Keratinocyte (primary cell): Measurements from ENCODE around the gene STMN3. TPM values are rescaled to one million over a fixed set of nuclear protein-coding genes. Genes with fewer than 3 reads are reported as not detected.

Experiments used
- DNase-seq: peaks from one replicate; pipeline ENCODE4 v3.0.0-alpha.2; 2011; ENCODE audit warnings: low read depth, missing footprints, low spot score
- FAIRE-seq: peaks from 2 replicates; lab custom pipeline; 2011; peaks lifted over from hg19 to GRCh38; lab: Jason Lieb, UNC
- H2AFZ ChIP-seq: 2 replicates; pipeline ENCODE4 v1.6.0; 2012; ENCODE audit warnings: low read length, control low read depth, inconsistent platforms; ENCODE audit not compliant: control insufficient read depth
- H3K27ac ChIP-seq: 2 replicates; pipeline ENCODE4 v1.5.1; 2011; ENCODE audit warnings: low read length; ENCODE audit not compliant: control insufficient read depth, insufficient read depth
- H3K27me3 ChIP-seq: 3 replicates; pipeline ENCODE4 v1.6.0; 2011; ENCODE audit warnings: low read length; ENCODE audit not compliant: control insufficient read depth, insufficient read depth; ENCODE audit errors: extremely low read depth
- H3K36me3 ChIP-seq, 2 experiments: 2 replicates in 1 of 2; 3 replicates in 1 of 2; pipeline ENCODE4 v1.5.1; 2011; ENCODE audit warnings: low read length in 2 of 2, mild to moderate bottlenecking in 1 of 2; ENCODE audit not compliant: control insufficient read depth in 2 of 2, insufficient read depth in 2 of 2; ENCODE audit errors: extremely low read depth in 1 of 2
- H3K4me1 ChIP-seq: 3 replicates; pipeline ENCODE4 v1.5.1; 2011; ENCODE audit warnings: low read length; ENCODE audit not compliant: control insufficient read depth, insufficient read depth; ENCODE audit errors: extremely low read depth
- H3K4me2 ChIP-seq: 3 replicates; pipeline ENCODE4 v1.6.0; 2011; ENCODE audit warnings: low read depth, low read length; ENCODE audit not compliant: control insufficient read depth, insufficient read depth; ENCODE audit errors: extremely low read depth
- H3K4me3 ChIP-seq, 3 experiments: fragments of 200-600 bp in 1 of 3; sonication (generic) in 1 of 3; 2 replicates in 2 of 3; 3 replicates in 1 of 3; pipeline ENCODE4 v1.5.1; 2011 to 2016; ENCODE audit warnings: low read length in 3 of 3, mild to moderate bottlenecking in 3 of 3, control low read depth in 2 of 3, inconsistent platforms in 1 of 3, low read depth in 1 of 3, mixed read lengths in 1 of 3, mixed run types in 1 of 3, moderate library complexity in 1 of 3; ENCODE audit not compliant: control insufficient read depth in 2 of 3, insufficient read depth in 2 of 3; ENCODE audit errors: extremely low read depth in 1 of 3
- H3K79me2 ChIP-seq: 2 replicates; pipeline ENCODE4 v1.6.0; 2012; ENCODE audit warnings: low read length; ENCODE audit not compliant: control insufficient read depth, insufficient read depth
- H3K9ac ChIP-seq: 3 replicates; pipeline ENCODE4 v1.6.0; 2011; ENCODE audit warnings: low read length; ENCODE audit not compliant: control insufficient read depth, insufficient read depth; ENCODE audit errors: extremely low read depth
- H3K9me1 ChIP-seq: 3 replicates; pipeline ENCODE4 v1.6.0; 2011; ENCODE audit warnings: low read length; ENCODE audit not compliant: control insufficient read depth, insufficient read depth; ENCODE audit errors: extremely low read depth
- H3K9me3 ChIP-seq: 2 replicates; pipeline ENCODE4 v1.5.1; 2012; ENCODE audit warnings: low read depth, low read length; ENCODE audit not compliant: control insufficient read depth
- H4K20me1 ChIP-seq: 3 replicates; pipeline ENCODE4 v1.6.0; 2011; ENCODE audit warnings: low read length; ENCODE audit not compliant: control insufficient read depth, insufficient read depth; ENCODE audit errors: extremely low read depth
- CTCF ChIP-seq, 3 experiments: IDR thresholded peaks in 1 of 3; conservative IDR thresholded peaks in 1 of 3; optimal IDR thresholded peaks in 1 of 3; 2 replicates in 2 of 3; 3 replicates in 1 of 3; pipeline versions ENCODE3 to v1.5.1; 2011; ENCODE audit warnings: low read length in 3 of 3, mild to moderate bottlenecking in 3 of 3, moderate library complexity in 2 of 3, control low read depth in 1 of 3, inconsistent platforms in 1 of 3; ENCODE audit not compliant: insufficient read depth in 2 of 3; ENCODE audit errors: extremely low read depth in 1 of 3
- EZH2 ChIP-seq: IDR thresholded peaks from one replicate; pipeline ENCODE4 v1.6.1; 2012; ENCODE audit warnings: inconsistent platforms, mild to moderate bottlenecking, low read length, moderate library complexity
- dilution Hi-C: fragments of 300-500 bp; cut with MboI; formaldehyde crosslinking; loops from one replicate; pipeline ENCODE4 v1.7.0; 2020; ENCODE audit warnings: low sequenced_read_pairs; ENCODE audit not compliant: extremely low pct_ligation_motif_present
- polyA plus RNA-seq, 5 experiments: library from polyadenylated mRNA; depleted of rRNA in 3 of 5; stranded (reverse) in 3 of 5; stranded (forward) in 1 of 5; unstranded in 1 of 5; fragments of >200 nt; gene quantifications; 1 replicate in 1 of 5; 2 replicates in 3 of 5; 3 replicates in 1 of 5; pipeline versions ENCODE4 v1.2.1 to v1.2.3, GENCODE V29; 2011 to 2012; ENCODE audit warnings: missing spikeins in 2 of 5, low read depth in 1 of 5, low replicate concordance in 1 of 5

STMN3 gene
- polyA plus RNA-seq, 1 donor (not counting 4 experiments of a cell fraction or from before 2014, with no cell fraction given), result 12.0 TPM

- H3K9ac ChIP-seq, result no peak overlapping the region
- DNase-seq (no peak), FAIRE-seq (no peak)
- TF ChIP-seq EZH2, result no peak
- TF ChIP-seq CTCF (optimal IDR thresholded peaks at IDR 0.05 in 1 of 3, IDR thresholded peaks at IDR 0.05 in 1 of 3, conservative IDR thresholded peaks at IDR 0.05 in 1 of 3; ENCODE audit: extremely low read depth in 1 of 3, insufficient read depth in 2 of 3, low read length in 3 of 3), result no peak
- no peaks in the 10 kb centered on the region for H3K9me3 ChIP-seq
- no peaks in the 10 kb centered on the region for H3K36me3 ChIP-seq
- H3K4me2 ChIP-seq, result no peak overlapping the region
- no peak overlapping the region for H3K4me3 ChIP-seq
- dilution Hi-C loops, result no loop called here
- H2AFZ ChIP-seq, result no peak overlapping the region
- no peak overlapping the region for H3K27ac ChIP-seq
- H4K20me1 ChIP-seq, result no peaks in the 10 kb centered on the region
- H3K27me3 ChIP-seq, result no peaks in the 10 kb centered on the region
- H3K9me1 ChIP-seq, result no peaks in the 10 kb centered on the region
- H3K4me1 ChIP-seq, result peaks cover 4% of the 10 kb centered on the region
- no peaks in the 10 kb centered on the region for H3K79me2 ChIP-seq
Observed at GRCh38 chr20:63636752-63637628, 16.2 kb downstream of the STMN3 start.

GRCh38 chr20:63635431-63636141 is 17.6 kb downstream of the STMN3 start:
- Histone ChIP-seq H3K9me1 (no peaks in the 10 kb centered on the region), H3K36me3 (no peaks in the 10 kb centered on the region), H3K27me3 (no peaks in the 10 kb centered on the region), H3K9me3 (no peaks in the 10 kb centered on the region), H4K20me1 (no peaks in the 10 kb centered on the region), H2AFZ (no peak overlapping the region), H3K79me2 (no peaks in the 10 kb centered on the region), H3K9ac (no peak overlapping the region), H3K27ac (no peak overlapping the region), H3K4me3 (no peak overlapping the region), H3K4me1 (peaks cover 4% of the 10 kb centered on the region), H3K4me2 (no peak overlapping the region)
- DNase-seq (no peak), FAIRE-seq (no peak)
- TF ChIP-seq EZH2, result no peak
- no peak for TF ChIP-seq CTCF (optimal IDR thresholded peaks at IDR 0.05 in 1 of 3, IDR thresholded peaks at IDR 0.05 in 1 of 3, conservative IDR thresholded peaks at IDR 0.05 in 1 of 3; ENCODE audit: extremely low read depth in 1 of 3, insufficient read depth in 2 of 3, low read length in 3 of 3)
- dilution Hi-C loops, result no loop called here
